NCI-H187 treated with DMSO at 0.1 percent for 48 hours (cell line): ENCODE measurements around the gene BTN1A1.
"Not testable (repeated sequence)": the region's sequence is repeated elsewhere in the genome, so short reads cannot be mapped to it uniquely, and the experiment has no call there.

Experiments
- DNase-seq: peaks from one replicate; lab custom pipeline; 2025; lab: John Stamatoyannopoulos, UW

BTN1A1 gene

GRCh38 chr6:26476896-26477295, 23.2 kb upstream of the BTN1A1 start:
- DNase-seq = no peak

GRCh38 chr6:26477426-26477825, 22.7 kb upstream of the BTN1A1 start:
- no peak for DNase-seq

- no peak for DNase-seq
Measured at GRCh38 chr6:26478100-26478984, 21.8 kb upstream of the BTN1A1 start.

GRCh38 chr6:26478985-26479278, 21.2 kb upstream of the BTN1A1 start:
- no peak for DNase-seq

- DNase-seq = no peak
Measured at GRCh38 chr6:26482338-26482737, 17.8 kb upstream of the BTN1A1 start.

GRCh38 chr6:26483727-26484126, 16.4 kb upstream of the BTN1A1 start:
- DNase-seq = no peak

- no peak for DNase-seq
Measured at GRCh38 chr6:26484161-26484560, 15.9 kb upstream of the BTN1A1 start.

- no peak for DNase-seq
Measured at GRCh38 chr6:26485112-26485780, 14.9 kb upstream of the BTN1A1 start.

- no peak for DNase-seq
Measured at GRCh38 chr6:26486358-26486757, 13.7 kb upstream of the BTN1A1 start.

- no peak for DNase-seq
Measured at GRCh38 chr6:26487466-26487865, 12.6 kb upstream of the BTN1A1 start.

GRCh38 chr6:26489996-26490964, 9.8 kb upstream of the BTN1A1 start:
- DNase-seq = no peak

- no peak for DNase-seq
Measured at GRCh38 chr6:26491604-26492003, 8.5 kb upstream of the BTN1A1 start.

- no peak for DNase-seq
Measured at GRCh38 chr6:26493258-26493657, 6.8 kb upstream of the BTN1A1 start.

GRCh38 chr6:26494117-26494516, 6.0 kb upstream of the BTN1A1 start:
- DNase-seq = no peak

GRCh38 chr6:26495281-26495680, 4.8 kb upstream of the BTN1A1 start:
- DNase-seq = no peak

GRCh38 chr6:26497610-26498009, 2.5 kb upstream of the BTN1A1 start:
- no peak for DNase-seq

- DNase-seq = no peak
Measured at GRCh38 chr6:26501482-26501986, 1.4 kb downstream of the BTN1A1 start.

- DNase-seq = no peak
Measured at GRCh38 chr6:26502165-26502564, 2.1 kb downstream of the BTN1A1 start.

- DNase-seq = no peak
Measured at GRCh38 chr6:26502626-26503025, 2.5 kb downstream of the BTN1A1 start.

GRCh38 chr6:26507658-26508057, 7.6 kb downstream of the BTN1A1 start:
- no peak for DNase-seq

GRCh38 chr6:26511033-26511432, 10.9 kb downstream of the BTN1A1 start:
- not testable (repeated sequence) for DNase-seq

- DNase-seq = no peak
Measured at GRCh38 chr6:26514984-26515383, 14.9 kb downstream of the BTN1A1 start.
